Gastroesophageal sphincter (tissue), 3 donors: ENCODE data around the gene POU2AF1.

Source experiments
- CTCF ChIP-seq, 4 experiments: fragments of 200-600 bp in 2 of 4; fragments of 450-650 bp in 2 of 4; sonication (generic) in 1 of 4; IDR thresholded peaks; one replicate each; pipeline ENCODE4 v1.5.1; 2017 to 2019; ENCODE audit warnings: antibody characterized with exemption in 4 of 4, mild to moderate bottlenecking in 2 of 4, moderate library complexity in 2 of 4
- POLR2AphosphoS5 ChIP-seq: sonication (generic); formaldehyde crosslinking; IDR thresholded peaks from one replicate; pipeline ENCODE4 v1.6.1; 2017; ENCODE audit warnings: antibody characterized with exemption

- TF ChIP-seq CTCF (IDR thresholded peaks at IDR 0.05) (no peak), POLR2AphosphoS5 (no peak)
Measured at GRCh38 chr11:111309215-111309915, 69.7 kb downstream of the POU2AF1 start.
